ACHN (cell line): Measurements from ENCODE around the gene TMEM51.
"Not testable (repeated sequence)": the region's sequence is repeated elsewhere in the genome, so short reads cannot be mapped to it uniquely, and the experiment has no call there.

Experiments used
- DNase-seq: peaks from one replicate; pipeline ENCODE4 v3.0.0-alpha.2; 2015
- in situ Hi-C: cut with HindIII; loops from 2 replicates; pipeline ENCODE4 v1.10.0; 2017; ENCODE audit warnings: low sequenced_read_pairs, low pct_ligation_motif_present, low pct_unique_long_range_greater_than_20kb

TMEM51 gene

DNA sequence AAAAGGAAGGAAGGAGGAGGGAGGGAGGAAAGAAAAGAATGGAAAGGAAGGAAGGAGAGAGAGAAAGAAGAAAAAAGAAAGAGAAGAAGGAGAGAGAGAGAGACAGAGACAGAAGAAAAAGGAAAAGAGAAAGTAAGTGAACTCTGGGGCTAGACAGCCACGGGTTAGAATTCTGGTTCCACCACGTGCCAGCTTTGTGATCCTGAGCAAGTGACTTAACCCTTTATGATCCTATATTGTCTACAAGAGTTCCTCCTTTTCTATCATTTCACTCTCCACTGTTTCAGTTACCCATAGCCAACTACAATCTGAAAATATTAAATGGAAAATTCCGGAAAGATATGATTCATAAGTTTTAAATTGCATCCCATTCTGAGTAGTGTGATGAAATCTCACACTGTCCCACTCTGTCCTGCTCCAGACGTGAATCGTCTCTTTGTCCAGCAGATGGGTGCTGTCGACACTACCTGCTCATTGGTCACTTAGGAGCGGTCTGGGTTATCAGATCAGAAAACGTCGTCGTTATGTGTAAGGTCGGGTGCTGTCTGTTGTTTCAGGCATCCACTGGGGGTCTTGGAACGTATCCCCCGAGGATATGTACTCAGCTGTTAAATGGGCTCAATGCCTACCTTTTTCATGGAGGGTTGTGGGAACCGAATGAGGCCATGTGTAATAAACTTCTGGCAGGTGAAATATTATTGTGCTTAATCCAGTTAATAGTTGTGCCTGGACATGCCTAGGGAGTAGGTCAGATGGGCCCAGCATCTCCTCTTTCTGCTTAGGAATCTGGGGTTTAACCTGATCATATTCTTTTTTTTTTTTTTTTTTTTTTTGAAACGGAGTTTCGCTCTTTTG lies 19.1 kb downstream of the TMEM51 start:
- DNase-seq, result no peak
- in situ Hi-C loops, result no loop called here

GRCh38 chr1:15173863-15174614 lies 20.5 kb downstream of the TMEM51 start:
- DNase-seq, result no peak
- in situ Hi-C loops, result no loop called here

- DNase-seq, result no peak
- in situ Hi-C loops, result no loop called here
These were observed 21.1 kb downstream of the TMEM51 start for GRCh38 chr1:15174615-15174983.

DNA sequence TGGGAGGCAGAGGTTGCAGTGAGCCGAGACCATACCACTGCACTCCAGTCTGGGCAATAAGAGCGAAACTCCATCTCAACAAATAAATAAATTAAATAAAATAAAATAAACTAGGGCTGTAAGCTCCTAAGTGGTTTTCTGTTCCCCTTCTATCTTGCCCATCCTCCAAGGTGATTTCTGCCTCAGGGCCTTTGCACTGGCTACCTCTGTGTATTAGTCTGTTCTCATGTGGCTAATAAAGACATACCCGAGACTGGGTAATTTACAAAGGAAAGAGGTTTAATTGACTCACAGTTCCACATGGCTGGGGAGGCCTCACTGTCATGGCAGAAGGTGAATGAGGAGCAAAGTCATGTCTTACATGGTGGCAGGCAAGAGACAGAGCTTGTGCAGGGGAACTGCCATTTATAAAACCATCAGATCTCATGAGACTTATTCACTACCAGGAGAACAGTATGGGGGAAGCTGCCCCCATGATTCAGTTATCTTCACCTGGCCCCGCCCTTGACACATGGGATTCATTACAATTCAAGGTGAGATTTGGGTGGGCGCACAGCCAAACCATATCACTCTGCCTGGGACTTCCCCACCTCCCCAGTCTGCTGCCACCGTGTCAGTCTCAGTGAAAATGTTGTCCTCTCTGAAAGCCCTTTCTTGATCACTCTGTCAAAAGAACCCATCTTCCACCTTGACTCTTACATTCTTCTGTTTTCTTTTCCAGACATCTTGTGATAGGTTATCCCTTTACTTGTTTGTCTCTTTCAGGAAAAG lies 22.0 kb downstream of the TMEM51 start:
- in situ Hi-C loops, DNase-seq: not testable (repeated sequence)

- in situ Hi-C loops, result no loop called here
- no peak for DNase-seq
These were observed 22.6 kb downstream of the TMEM51 start for GRCh38 chr1:15176120-15176519.

GRCh38 chr1:15176898-15177665 lies 23.5 kb downstream of the TMEM51 start:
- DNase-seq, result no peak
- in situ Hi-C loops, result no loop called here

GRCh38 chr1:15177710-15178166 lies 24.2 kb downstream of the TMEM51 start:
- no peak for DNase-seq
- in situ Hi-C loops, result no loop called here

DNA sequence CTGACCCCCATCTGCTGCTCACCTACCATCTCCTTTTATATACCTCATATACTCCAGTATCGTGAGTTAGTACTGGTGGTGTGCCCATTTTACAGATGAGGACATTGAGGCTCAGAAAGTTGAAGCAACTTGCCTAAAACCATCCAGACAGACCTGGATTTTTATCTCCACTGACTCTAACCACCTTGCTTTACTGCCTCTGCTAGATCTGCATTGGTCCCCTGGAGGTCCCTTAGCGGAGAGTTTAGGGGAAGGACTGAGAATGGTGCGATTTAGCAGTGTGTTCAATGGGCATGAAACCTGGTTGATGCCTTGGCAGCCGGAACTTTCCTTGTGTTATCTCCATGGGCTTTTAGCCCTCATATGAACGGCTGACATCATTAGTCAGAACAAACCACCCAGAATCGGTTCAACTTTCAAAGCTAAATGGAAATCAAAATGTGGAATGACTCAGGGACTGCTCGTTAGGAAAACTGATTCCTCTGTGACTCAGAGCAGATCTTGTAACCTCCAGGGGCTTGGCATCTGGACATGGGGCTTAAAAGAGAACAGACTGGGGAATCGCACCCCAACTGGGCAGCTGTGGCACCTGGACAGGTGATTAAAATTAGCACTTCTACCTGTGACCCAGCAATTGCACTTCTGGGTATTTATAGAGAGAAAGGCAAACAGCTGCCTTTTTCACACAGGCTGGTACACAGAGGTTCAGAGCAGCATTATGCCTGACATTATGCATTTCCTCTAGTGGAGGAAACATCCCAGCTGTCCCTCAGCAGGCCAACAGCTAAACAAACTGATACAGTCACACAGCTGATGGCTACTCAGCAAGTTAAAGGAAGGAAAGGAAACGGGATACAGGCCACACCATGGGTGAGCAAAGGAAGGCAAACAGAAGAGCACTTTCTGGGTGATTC lies 25.3 kb downstream of the TMEM51 start:
- peak; percentile 93 for DNase-seq
- in situ Hi-C loops, result no loop called here

GRCh38 chr1:15179485-15179883 lies 25.9 kb downstream of the TMEM51 start:
- no peak for DNase-seq
- in situ Hi-C loops, result no loop called here

DNA sequence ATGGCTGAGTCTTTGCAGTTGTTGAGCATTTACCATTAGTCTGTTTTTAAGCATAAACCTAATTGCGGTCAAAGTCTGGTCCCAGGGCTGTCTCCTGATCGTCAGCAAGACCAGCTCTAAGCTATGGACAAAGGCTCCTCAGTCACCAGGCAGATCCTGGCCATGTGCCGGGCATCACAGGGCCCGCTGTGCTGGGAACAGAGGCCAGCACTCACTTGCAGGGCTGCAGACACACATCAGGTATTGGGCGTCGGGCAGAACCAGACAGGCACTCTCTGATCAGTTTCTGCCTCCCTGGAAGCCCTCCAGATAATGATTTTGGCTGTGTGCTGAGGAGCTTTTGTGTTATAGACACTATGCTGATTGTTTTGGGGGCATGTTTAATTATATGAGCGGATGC lies 26.6 kb downstream of the TMEM51 start:
- no peak for DNase-seq
- in situ Hi-C loops, result no loop called here

DNA sequence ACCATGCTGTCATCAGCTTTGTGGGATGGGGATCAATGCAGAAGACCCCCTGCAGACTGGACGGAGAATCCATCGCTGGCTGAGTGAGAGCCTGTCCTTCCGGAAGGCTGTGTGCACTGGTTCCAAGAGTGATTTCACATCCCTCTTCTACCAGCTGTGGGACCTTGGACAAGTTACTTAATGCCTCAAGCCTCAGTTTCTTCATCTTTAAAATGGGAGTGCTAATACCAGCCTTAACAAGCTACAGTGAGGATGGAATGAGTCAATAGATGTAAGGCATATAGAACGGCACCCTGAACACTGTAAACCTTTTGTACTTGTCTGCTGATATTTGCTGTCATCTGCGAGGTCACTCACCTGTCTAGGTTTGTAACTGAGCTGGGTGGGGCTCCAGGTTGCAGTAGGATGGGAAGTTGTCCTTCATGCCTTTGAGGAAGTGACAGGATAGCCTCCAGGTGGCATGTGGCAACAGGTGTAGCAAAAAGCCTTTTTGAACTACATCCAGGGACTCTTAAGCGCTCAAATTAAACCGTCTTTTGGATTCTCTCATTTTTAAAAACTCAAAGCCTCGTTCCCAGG lies 27.5 kb downstream of the TMEM51 start:
- no peak for DNase-seq
- in situ Hi-C loops, result no loop called here

GRCh38 chr1:15181564-15181963 lies 28.0 kb downstream of the TMEM51 start:
- DNase-seq, result no peak
- in situ Hi-C loops, result no loop called here

- DNase-seq, result no peak
- in situ Hi-C loops, result no loop called here
These were observed 31.1 kb downstream of the TMEM51 start for GRCh38 chr1:15184436-15185241.

DNA sequence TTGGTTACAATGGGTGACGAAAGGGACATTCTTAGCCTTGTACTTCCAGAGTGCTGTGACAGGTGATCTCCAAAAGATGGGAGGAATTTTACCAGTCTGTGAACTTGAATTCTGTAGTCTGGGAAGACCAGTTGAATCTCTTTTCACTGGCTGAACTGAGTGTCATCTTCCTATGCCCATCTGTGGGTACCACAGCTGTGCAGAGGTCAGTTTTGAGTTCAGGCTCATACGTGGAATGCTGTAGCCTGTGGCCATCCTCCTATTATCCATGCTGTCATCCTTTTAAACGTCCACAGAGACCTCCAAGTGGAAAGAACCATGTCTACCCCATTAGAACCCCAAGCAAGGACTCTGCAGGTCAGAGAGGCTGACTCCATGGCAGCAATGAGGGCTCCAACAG lies 32.1 kb downstream of the TMEM51 start:
- in situ Hi-C loops, result no loop called here
- no peak for DNase-seq

GRCh38 chr1:15186073-15186845 lies 32.7 kb downstream of the TMEM51 start:
- in situ Hi-C loops, result no loop called here
- DNase-seq, result no peak

DNA sequence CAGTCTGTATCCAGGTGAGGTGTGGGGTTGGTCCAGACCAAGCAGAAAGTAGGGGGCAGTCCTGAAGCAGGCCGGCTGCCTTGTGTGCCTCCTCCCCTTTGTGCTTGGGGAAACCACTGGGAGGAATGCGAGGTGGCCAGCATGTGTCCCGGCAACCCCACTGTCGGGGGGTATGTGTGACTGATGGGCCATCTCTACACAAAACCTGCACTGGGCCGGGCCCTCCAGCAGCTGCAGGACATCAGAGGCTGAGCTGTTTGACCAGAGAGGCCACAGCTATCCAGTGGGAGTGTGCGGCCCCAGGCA lies 33.3 kb downstream of the TMEM51 start:
- no peak for DNase-seq
- in situ Hi-C loops, result no loop called here
